Liver (tissue), 3 donors: ENCODE data around the gene IGF2BP2.

ENCODE experiments used
- EGR1 ChIP-seq, 2 donors: IDR thresholded peaks; 2 replicates each; pipeline ENCODE4 v1.6.1; 2016 to 2018; ENCODE audit warnings: antibody characterized with exemption in 2 of 2, low read depth in 2 of 2
- FOXA1 ChIP-seq: IDR thresholded peaks from 2 replicates; pipeline ENCODE4 v1.6.1; 2016; ENCODE audit warnings: antibody characterized with exemption
- JUND ChIP-seq, 2 donors: IDR thresholded peaks; 2 replicates each; pipeline ENCODE4 v1.6.1; 2016; ENCODE audit warnings: antibody characterized with exemption in 2 of 2
- NR2F2 ChIP-seq: IDR thresholded peaks from 2 replicates; pipeline ENCODE4 v1.6.1; 2016; ENCODE audit warnings: antibody characterized with exemption
- RXRA ChIP-seq, 2 donors: IDR thresholded peaks; 2 replicates each; pipeline ENCODE4 v1.6.1; 2017 to 2018; ENCODE audit warnings: antibody characterized with exemption in 2 of 2, mild to moderate bottlenecking in 1 of 2
- TAF1 ChIP-seq: conservative IDR thresholded peaks from 2 replicates; pipeline ENCODE4 v1.6.1; 2016; ENCODE audit warnings: antibody characterized with exemption, mild to moderate bottlenecking
- YY1 ChIP-seq: IDR thresholded peaks from 2 replicates; pipeline ENCODE4 v1.6.1; 2016; ENCODE audit warnings: antibody characterized with exemption, mild to moderate bottlenecking
- TF ChIP-seq, protein P1 (sequence below): fragments of 150-350 bp; IDR thresholded peaks from 2 replicates; pipeline ENCODE4 v1.5.1; 2017; ENCODE audit warnings: improper control_type of control experiment, low read depth, low read length; ENCODE audit not compliant: missing input control
- TF ChIP-seq, protein P2 (sequence below): IDR thresholded peaks from 2 replicates; pipeline ENCODE4 v1.6.1; 2016; ENCODE audit warnings: antibody characterized with exemption
- TF ChIP-seq, protein P3 (sequence below): IDR thresholded peaks from 2 replicates; pipeline ENCODE4 v1.6.1; 2016; ENCODE audit warnings: antibody characterized with exemption, mild to moderate bottlenecking
- TF ChIP-seq, protein P4 (sequence below): IDR thresholded peaks from 2 replicates; pipeline ENCODE4 v1.6.1; 2016; ENCODE audit warnings: antibody characterized with exemption
- TF ChIP-seq, protein P5 (sequence below): IDR thresholded peaks from 2 replicates; pipeline ENCODE4 v1.6.1; 2016; ENCODE audit warnings: antibody characterized with exemption
- donor health status: healthy.
- donor health status: healthy.

DNA sequence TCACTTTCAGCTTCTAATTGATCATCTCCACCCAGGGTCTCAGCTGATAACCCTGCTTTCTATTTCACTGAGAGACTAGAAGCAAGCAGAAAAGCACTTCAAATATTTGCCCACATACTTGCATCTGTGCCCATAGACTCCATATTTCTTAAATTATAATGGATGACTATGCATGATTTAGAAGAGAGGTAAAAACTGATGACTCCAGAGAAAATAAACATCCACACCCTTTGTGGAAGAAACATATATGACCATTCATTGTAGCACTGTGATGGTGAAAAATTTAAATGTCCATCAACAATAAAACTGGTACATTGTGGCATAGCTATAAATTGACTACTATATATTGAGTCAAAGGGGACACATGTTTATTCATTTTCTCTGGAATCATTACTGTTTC lies 7.1 kb upstream of the IGF2BP2 start:
- TF ChIP-seq, protein P1, sequence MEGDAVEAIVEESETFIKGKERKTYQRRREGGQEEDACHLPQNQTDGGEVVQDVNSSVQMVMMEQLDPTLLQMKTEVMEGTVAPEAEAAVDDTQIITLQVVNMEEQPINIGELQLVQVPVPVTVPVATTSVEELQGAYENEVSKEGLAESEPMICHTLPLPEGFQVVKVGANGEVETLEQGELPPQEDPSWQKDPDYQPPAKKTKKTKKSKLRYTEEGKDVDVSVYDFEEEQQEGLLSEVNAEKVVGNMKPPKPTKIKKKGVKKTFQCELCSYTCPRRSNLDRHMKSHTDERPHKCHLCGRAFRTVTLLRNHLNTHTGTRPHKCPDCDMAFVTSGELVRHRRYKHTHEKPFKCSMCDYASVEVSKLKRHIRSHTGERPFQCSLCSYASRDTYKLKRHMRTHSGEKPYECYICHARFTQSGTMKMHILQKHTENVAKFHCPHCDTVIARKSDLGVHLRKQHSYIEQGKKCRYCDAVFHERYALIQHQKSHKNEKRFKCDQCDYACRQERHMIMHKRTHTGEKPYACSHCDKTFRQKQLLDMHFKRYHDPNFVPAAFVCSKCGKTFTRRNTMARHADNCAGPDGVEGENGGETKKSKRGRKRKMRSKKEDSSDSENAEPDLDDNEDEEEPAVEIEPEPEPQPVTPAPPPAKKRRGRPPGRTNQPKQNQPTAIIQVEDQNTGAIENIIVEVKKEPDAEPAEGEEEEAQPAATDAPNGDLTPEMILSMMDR = no peak
- TF ChIP-seq, protein P2, sequence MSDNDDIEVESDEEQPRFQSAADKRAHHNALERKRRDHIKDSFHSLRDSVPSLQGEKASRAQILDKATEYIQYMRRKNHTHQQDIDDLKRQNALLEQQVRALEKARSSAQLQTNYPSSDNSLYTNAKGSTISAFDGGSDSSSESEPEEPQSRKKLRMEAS = no peak
- no peak for TF ChIP-seq YY1
- TF ChIP-seq EGR1 (IDR thresholded peaks at IDR 0.05; ENCODE audit: low read depth in 2 of 2) = no peak
- TF ChIP-seq NR2F2 = no peak
- TF ChIP-seq JUND (IDR thresholded peaks at IDR 0.05) = no peak
- TF ChIP-seq, protein P3, sequence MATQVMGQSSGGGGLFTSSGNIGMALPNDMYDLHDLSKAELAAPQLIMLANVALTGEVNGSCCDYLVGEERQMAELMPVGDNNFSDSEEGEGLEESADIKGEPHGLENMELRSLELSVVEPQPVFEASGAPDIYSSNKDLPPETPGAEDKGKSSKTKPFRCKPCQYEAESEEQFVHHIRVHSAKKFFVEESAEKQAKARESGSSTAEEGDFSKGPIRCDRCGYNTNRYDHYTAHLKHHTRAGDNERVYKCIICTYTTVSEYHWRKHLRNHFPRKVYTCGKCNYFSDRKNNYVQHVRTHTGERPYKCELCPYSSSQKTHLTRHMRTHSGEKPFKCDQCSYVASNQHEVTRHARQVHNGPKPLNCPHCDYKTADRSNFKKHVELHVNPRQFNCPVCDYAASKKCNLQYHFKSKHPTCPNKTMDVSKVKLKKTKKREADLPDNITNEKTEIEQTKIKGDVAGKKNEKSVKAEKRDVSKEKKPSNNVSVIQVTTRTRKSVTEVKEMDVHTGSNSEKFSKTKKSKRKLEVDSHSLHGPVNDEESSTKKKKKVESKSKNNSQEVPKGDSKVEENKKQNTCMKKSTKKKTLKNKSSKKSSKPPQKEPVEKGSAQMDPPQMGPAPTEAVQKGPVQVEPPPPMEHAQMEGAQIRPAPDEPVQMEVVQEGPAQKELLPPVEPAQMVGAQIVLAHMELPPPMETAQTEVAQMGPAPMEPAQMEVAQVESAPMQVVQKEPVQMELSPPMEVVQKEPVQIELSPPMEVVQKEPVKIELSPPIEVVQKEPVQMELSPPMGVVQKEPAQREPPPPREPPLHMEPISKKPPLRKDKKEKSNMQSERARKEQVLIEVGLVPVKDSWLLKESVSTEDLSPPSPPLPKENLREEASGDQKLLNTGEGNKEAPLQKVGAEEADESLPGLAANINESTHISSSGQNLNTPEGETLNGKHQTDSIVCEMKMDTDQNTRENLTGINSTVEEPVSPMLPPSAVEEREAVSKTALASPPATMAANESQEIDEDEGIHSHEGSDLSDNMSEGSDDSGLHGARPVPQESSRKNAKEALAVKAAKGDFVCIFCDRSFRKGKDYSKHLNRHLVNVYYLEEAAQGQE = no peak
- no peak for TF ChIP-seq RXRA (IDR thresholded peaks at IDR 0.05)
- no peak for TF ChIP-seq TAF1
- TF ChIP-seq, protein P4, sequence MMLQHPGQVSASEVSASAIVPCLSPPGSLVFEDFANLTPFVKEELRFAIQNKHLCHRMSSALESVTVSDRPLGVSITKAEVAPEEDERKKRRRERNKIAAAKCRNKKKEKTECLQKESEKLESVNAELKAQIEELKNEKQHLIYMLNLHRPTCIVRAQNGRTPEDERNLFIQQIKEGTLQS = no peak
- no peak for TF ChIP-seq FOXA1
- TF ChIP-seq, protein P5, sequence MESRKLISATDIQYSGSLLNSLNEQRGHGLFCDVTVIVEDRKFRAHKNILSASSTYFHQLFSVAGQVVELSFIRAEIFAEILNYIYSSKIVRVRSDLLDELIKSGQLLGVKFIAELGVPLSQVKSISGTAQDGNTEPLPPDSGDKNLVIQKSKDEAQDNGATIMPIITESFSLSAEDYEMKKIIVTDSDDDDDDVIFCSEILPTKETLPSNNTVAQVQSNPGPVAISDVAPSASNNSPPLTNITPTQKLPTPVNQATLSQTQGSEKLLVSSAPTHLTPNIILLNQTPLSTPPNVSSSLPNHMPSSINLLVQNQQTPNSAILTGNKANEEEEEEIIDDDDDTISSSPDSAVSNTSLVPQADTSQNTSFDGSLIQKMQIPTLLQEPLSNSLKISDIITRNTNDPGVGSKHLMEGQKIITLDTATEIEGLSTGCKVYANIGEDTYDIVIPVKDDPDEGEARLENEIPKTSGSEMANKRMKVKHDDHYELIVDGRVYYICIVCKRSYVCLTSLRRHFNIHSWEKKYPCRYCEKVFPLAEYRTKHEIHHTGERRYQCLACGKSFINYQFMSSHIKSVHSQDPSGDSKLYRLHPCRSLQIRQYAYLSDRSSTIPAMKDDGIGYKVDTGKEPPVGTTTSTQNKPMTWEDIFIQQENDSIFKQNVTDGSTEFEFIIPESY = no peak
